SK-N-SH (cell line): ENCODE measurements around the gene EIF4E.

Source experiments
- EP300 ChIP-seq, 2 experiments: IDR thresholded peaks; 2 replicates each; pipeline versions ENCODE4 v1.4.0 to v1.6.1; 2012; ENCODE audit warnings: borderline replicate concordance in 1 of 2, low read depth in 1 of 2, low read length in 1 of 2
- EZH2phosphoT487 ChIP-seq: fragments of 200-600 bp; sonication (generic); IDR thresholded peaks from 2 replicates; pipeline ENCODE4 v1.6.1; 2017; ENCODE audit warnings: low read depth, mixed run types, mild to moderate bottlenecking, antibody characterized with exemption, moderate library complexity, borderline replicate concordance
- GABPA ChIP-seq: IDR thresholded peaks from 2 replicates; pipeline ENCODE4 v1.4.0; 2012; ENCODE audit warnings: low read depth, mild to moderate bottlenecking
- NRF1 ChIP-seq: IDR thresholded peaks from 2 replicates; pipeline ENCODE4 v1.6.1; 2012; ENCODE audit warnings: low read depth, mild to moderate bottlenecking, low read length
- POLR2AphosphoS5 ChIP-seq: IDR thresholded peaks from 2 replicates; pipeline ENCODE4 v1.6.1; 2012; ENCODE audit warnings: low read depth, low read length
- SIN3A ChIP-seq: IDR thresholded peaks from 2 replicates; pipeline ENCODE4 v1.6.1; 2012; ENCODE audit warnings: low read depth, mild to moderate bottlenecking, low read length, moderate library complexity, borderline replicate concordance
- TF ChIP-seq, protein P1 (sequence below): fragments of 200-600 bp; sonication (generic); IDR thresholded peaks from 2 replicates; pipeline ENCODE4 v1.6.1; 2017; ENCODE audit warnings: antibody characterized with exemption, mild to moderate bottlenecking, moderate library complexity
- TF ChIP-seq, protein P2 (sequence below): fragments of 150-350 bp; IDR thresholded peaks from 2 replicates; pipeline ENCODE4 v1.6.1; 2017; ENCODE audit warnings: antibody characterized with exemption, low read length, low read depth, borderline replicate concordance
- TF ChIP-seq, protein P3 (sequence below): IDR thresholded peaks from 2 replicates; pipeline ENCODE4 v1.4.0; 2012; ENCODE audit warnings: low read depth
- TF ChIP-seq, protein P4 (sequence below): IDR thresholded peaks from 2 replicates; pipeline ENCODE4 v1.6.1; 2012; ENCODE audit warnings: mild to moderate bottlenecking, low read depth, low read length, moderate library complexity

DNA sequence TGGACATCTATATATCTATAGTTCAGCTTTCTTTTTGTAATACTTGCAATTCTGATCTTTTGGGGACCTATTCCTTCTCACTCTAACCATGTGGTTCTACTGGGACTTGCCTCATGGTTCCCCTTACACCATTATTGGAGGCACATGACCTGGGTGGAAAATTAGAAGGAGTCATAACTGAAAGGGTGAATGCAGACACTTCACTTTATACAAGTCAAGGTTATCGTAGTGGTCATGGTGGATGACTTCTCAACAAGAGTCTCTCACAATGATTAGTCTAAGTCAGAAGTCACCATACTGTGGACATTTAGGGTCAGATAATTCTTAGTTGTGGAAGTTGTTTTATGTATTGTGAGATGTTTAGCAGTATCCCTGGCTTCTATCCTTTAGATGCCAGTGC is 10.5 kb upstream of the EIF4E start:
- TF ChIP-seq, protein P1, sequence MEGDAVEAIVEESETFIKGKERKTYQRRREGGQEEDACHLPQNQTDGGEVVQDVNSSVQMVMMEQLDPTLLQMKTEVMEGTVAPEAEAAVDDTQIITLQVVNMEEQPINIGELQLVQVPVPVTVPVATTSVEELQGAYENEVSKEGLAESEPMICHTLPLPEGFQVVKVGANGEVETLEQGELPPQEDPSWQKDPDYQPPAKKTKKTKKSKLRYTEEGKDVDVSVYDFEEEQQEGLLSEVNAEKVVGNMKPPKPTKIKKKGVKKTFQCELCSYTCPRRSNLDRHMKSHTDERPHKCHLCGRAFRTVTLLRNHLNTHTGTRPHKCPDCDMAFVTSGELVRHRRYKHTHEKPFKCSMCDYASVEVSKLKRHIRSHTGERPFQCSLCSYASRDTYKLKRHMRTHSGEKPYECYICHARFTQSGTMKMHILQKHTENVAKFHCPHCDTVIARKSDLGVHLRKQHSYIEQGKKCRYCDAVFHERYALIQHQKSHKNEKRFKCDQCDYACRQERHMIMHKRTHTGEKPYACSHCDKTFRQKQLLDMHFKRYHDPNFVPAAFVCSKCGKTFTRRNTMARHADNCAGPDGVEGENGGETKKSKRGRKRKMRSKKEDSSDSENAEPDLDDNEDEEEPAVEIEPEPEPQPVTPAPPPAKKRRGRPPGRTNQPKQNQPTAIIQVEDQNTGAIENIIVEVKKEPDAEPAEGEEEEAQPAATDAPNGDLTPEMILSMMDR: no peak
- TF ChIP-seq, protein P2, sequence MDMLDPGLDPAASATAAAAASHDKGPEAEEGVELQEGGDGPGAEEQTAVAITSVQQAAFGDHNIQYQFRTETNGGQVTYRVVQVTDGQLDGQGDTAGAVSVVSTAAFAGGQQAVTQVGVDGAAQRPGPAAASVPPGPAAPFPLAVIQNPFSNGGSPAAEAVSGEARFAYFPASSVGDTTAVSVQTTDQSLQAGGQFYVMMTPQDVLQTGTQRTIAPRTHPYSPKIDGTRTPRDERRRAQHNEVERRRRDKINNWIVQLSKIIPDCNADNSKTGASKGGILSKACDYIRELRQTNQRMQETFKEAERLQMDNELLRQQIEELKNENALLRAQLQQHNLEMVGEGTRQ: no peak
- TF ChIP-seq, protein P3, sequence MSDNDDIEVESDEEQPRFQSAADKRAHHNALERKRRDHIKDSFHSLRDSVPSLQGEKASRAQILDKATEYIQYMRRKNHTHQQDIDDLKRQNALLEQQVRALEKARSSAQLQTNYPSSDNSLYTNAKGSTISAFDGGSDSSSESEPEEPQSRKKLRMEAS: no peak
- TF ChIP-seq, protein P4, sequence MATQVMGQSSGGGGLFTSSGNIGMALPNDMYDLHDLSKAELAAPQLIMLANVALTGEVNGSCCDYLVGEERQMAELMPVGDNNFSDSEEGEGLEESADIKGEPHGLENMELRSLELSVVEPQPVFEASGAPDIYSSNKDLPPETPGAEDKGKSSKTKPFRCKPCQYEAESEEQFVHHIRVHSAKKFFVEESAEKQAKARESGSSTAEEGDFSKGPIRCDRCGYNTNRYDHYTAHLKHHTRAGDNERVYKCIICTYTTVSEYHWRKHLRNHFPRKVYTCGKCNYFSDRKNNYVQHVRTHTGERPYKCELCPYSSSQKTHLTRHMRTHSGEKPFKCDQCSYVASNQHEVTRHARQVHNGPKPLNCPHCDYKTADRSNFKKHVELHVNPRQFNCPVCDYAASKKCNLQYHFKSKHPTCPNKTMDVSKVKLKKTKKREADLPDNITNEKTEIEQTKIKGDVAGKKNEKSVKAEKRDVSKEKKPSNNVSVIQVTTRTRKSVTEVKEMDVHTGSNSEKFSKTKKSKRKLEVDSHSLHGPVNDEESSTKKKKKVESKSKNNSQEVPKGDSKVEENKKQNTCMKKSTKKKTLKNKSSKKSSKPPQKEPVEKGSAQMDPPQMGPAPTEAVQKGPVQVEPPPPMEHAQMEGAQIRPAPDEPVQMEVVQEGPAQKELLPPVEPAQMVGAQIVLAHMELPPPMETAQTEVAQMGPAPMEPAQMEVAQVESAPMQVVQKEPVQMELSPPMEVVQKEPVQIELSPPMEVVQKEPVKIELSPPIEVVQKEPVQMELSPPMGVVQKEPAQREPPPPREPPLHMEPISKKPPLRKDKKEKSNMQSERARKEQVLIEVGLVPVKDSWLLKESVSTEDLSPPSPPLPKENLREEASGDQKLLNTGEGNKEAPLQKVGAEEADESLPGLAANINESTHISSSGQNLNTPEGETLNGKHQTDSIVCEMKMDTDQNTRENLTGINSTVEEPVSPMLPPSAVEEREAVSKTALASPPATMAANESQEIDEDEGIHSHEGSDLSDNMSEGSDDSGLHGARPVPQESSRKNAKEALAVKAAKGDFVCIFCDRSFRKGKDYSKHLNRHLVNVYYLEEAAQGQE: no peak
- TF ChIP-seq EP300 (IDR thresholded peaks at IDR 0.05; ENCODE audit: borderline replicate concordance in 1 of 2, low read depth in 1 of 2, low read length in 1 of 2) (no peak), POLR2AphosphoS5 (no peak), SIN3A (no peak), NRF1 (no peak), EZH2phosphoT487 (no peak), GABPA (no peak)
